CD4-positive, alpha-beta T cell treated with Interleukin-15 for 1 hour (primary cell): ENCODE data around the gene ZMYND11.
"Not testable (repeated sequence)": the region's sequence is repeated elsewhere in the genome, so short reads cannot be mapped to it uniquely, and the experiment has no call there.

Source experiments
- DNase-seq: peaks from one replicate; pipeline ENCODE4 v3.0.0-alpha.2; 2020

The ZMYND11 gene

GRCh38 chr10:134247-135131 lies 766 bp upstream of the ZMYND11 start:
- peak; percentile 18 for DNase-seq

GRCh38 chr10:135601-136464 lies 578 bp downstream of the ZMYND11 start:
- DNase-seq: peak; percentile 48

- no peak for DNase-seq
Measured at GRCh38 chr10:136465-136762, 1.2 kb downstream of the ZMYND11 start.

GRCh38 chr10:137031-137430 lies 1.8 kb downstream of the ZMYND11 start:
- DNase-seq: peak; percentile 40

DNA sequence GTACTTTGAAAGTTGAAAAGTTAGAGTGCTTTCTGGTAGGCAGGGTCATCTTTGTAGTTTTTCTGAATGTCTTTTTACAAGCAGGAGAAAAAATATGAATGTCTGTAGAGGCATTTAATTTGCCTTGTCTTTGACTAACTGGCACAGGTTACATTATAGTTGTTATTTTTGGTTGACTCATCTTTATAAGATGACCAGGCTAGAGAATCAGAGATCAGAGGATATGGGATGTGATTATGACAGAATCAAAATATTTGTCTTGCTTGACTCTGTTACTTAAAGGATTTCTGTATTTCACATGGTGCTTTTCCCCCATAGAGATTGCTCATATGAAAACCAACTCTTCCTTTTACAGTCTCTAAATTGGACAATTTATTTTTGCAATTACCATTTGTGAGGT lies 2.4 kb downstream of the ZMYND11 start:
- no peak for DNase-seq

DNA sequence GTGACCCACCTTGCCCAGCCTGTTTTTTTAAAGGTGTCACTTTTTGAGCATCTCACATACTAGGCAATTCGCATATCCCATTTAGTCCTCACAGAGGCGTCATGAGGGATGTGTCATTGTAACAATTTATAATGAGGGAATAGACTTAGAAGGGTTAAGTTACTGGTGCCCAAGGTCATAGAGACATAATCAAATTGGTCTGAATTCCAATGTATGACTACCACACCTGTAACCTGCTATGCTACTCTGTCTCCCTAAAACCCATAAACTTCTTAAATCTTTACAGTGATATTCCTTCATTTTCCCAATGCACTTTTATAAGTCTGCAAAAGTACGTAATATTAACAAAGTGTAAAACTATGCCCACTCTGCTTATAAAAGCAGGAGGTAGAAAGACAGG lies 7.1 kb downstream of the ZMYND11 start:
- DNase-seq: no peak

- DNase-seq: no peak
Measured at GRCh38 chr10:152915-153314, 17.7 kb downstream of the ZMYND11 start.

GRCh38 chr10:154348-154747 lies 19.1 kb downstream of the ZMYND11 start:
- no peak for DNase-seq

- DNase-seq: no peak
Measured at GRCh38 chr10:167383-167782, 32.1 kb downstream of the ZMYND11 start.

DNA sequence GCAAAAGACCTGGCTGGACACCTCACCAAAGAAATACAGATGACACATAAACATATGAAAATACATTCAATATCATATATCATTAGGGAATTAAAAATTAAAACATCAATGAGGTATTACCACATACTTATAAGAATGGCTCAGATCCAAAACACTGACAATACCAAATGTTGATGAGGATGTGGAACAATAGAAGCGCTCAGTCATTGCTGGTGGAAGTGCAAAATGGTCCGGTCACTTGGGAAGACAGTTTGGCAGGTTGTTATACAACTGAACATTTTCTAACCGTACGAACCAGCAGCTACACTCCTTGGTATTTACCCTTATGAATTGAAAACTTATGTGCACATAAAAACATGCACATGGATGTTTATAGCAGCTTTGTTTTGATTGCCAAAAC lies 38.5 kb downstream of the ZMYND11 start:
- no peak for DNase-seq

GRCh38 chr10:176677-177076 lies 41.4 kb downstream of the ZMYND11 start:
- DNase-seq: no peak

DNA sequence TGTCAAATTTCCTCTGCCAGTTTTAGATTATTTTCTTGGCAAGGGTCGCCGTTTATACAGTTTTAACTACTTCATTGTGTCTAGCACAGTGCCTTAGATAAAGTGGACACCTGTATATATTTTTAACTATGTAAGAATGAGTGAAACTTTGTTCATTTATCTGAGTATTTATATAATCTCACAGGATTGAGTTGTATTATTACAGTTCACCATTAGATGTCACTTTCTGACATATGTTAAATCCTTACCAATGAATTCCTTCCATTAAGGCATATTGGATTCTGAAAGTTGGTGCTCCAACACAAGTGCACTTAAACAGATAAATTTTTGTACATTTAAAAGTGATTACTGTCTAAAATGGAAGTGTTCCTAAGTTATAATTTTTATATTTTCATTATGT lies 43.0 kb downstream of the ZMYND11 start:
- no peak for DNase-seq

DNA sequence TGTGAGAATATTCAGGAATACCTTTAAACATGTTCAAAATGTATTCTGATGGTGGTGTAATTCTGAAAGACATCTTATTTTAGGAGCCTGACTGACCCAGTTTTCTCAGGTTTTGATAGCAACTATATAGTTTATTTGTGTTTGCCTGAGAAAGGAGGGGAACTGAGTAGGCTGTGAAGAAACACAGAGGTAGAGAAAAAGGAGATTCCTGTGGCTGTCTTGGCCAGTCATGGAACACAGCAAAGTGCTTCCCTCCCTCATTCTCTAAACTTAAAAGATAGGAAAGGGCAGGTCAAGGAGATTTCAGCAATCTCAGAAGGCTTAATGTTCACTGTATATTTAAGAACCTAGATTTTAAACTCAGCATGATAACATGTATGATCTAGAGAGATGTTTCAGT lies 43.5 kb downstream of the ZMYND11 start:
- DNase-seq: no peak

GRCh38 chr10:182441-183201 lies 47.4 kb downstream of the ZMYND11 start:
- DNase-seq: no peak

- no peak for DNase-seq
Measured at GRCh38 chr10:184174-184573, 48.9 kb downstream of the ZMYND11 start.

GRCh38 chr10:184911-185310 lies 49.7 kb downstream of the ZMYND11 start:
- no peak for DNase-seq

DNA sequence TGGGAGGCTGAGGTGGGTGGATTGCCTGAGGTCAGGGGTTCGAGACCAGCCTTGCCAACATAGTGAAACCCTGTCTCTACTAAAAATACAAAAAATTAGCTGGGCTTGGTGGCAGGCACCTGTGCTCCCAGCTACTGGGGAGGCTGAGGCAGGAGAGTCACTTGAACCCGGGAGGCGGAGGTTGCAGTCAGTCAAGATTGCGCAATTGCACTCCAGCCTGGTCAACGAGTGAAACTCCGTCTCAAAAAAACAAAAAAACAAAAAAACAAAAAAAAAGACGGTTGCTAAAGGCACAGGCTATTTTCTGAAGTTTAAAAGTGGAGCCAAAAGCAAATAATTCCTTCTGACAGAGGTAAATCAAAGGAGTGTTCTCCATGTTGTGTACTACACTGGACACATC lies 50.3 kb downstream of the ZMYND11 start:
- not testable (repeated sequence) for DNase-seq

DNA sequence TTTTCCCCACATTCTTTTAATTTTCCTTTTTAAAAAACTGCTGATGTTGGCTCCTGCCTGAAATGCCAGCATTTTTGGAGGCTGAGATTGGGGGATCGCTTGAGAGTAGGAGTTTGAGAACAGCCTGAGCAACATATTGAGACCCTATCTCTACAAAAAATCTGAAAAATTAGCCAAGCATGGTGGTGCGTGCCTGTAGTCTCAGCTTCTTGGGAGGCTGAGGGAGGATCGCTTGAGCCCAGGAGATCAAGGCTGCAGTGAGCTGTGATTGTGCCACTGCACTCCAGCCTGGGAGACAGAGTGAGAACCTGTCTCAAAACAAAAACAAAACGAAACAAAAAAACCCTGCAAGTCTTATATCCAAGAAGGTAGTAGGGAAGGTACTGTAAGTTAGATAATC lies 51.7 kb downstream of the ZMYND11 start:
- no peak for DNase-seq

DNA sequence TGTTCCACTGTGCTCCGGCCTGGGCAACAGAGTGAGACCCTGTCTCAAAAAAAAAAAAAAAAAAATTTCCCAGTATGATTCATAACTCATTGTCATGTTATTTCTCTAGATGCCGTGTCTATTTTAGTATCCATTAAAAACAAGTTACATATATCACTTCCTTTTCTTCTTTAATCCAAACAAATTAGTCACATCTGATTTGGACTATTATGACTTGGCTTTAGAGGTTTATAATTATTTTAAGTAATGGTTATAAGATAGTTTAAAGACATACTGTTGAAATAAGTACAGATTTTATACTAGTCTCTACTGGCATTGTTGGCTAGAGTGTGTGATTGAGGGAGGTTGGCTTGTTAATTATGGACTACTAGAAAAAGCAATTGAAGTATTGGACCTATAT lies 53.3 kb downstream of the ZMYND11 start:
- no peak for DNase-seq

- DNase-seq: no peak
Measured at GRCh38 chr10:190216-190615, 55.0 kb downstream of the ZMYND11 start.

- no peak for DNase-seq
Measured at GRCh38 chr10:191703-192518, 56.7 kb downstream of the ZMYND11 start.

- no peak for DNase-seq
Measured at GRCh38 chr10:194281-194680, 59.0 kb downstream of the ZMYND11 start.

- DNase-seq: no peak
Measured at GRCh38 chr10:200405-200804, 65.2 kb downstream of the ZMYND11 start.
